ENCODE results near the gene TRPC4AP.

- TF ChIP-seq CTCF (conservative IDR thresholded peaks at IDR 0.05; ENCODE audit: low read length), result no peak
- no peak for TF ChIP-seq EZH2phosphoT487 (IDR thresholded peaks at IDR 0.05; ENCODE audit: borderline replicate concordance)
These were observed 37.8 kb downstream of the TRPC4AP start for GRCh38 chr20:35054814-35055213.

All from Loucy (cell line).